Neural progenitor cell (in vitro differentiated cells): ENCODE measurements around the gene PTPN18.

Experiments used
- CTCF ChIP-seq: fragments of 200-600 bp; sonication (generic); IDR thresholded peaks from 2 replicates; pipeline ENCODE4 v1.5.1; 2017; ENCODE audit warnings: antibody characterized with exemption, mild to moderate bottlenecking
- EZH2 ChIP-seq: fragments of 200-600 bp; sonication (generic); IDR thresholded peaks from 2 replicates; pipeline ENCODE4 v1.6.1; 2017; ENCODE audit warnings: antibody characterized with exemption, mild to moderate bottlenecking, moderate library complexity
- EZH2phosphoT487 ChIP-seq: fragments of 200-600 bp; sonication (generic); IDR thresholded peaks from 2 replicates; pipeline ENCODE4 v1.6.1; 2017; ENCODE audit warnings: antibody characterized with exemption

GRCh38 chr2:130337735-130338325, 18.0 kb upstream of the PTPN18 start:
- TF ChIP-seq CTCF = no peak
- TF ChIP-seq EZH2phosphoT487 = no peak
- no peak for TF ChIP-seq EZH2
